GM12874 (cell line): ENCODE measurements around the gene WNK2.

Source experiments
- TF ChIP-seq, protein P1 (sequence below): IDR thresholded peaks from 2 replicates; pipeline ENCODE4 v1.5.1; 2011; ENCODE audit warnings: low read depth, mild to moderate bottlenecking, control low read depth, low read length, moderate library complexity; ENCODE audit not compliant: insufficient read depth

Gene WNK2

DNA sequence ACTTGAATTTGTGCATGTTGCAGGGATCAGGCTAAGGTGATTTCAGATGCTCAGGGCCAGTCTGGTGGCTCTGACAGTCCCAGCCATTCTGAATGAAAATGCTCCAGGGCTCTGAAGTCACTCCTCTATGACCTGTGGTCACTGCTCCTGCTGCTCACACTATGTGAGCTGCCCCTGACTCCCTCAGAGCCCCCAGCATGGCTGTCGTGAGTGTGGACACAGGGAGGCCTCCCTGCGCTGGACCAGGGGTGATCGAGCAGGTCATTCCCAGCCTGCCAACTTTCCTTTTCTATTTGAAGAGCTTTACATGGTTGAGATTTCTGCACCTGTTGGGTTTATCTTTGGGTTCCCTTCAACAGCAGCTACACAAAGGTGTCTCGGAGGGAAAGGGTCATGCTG is 74.5 kb downstream of the WNK2 start:
- TF ChIP-seq, protein P1, sequence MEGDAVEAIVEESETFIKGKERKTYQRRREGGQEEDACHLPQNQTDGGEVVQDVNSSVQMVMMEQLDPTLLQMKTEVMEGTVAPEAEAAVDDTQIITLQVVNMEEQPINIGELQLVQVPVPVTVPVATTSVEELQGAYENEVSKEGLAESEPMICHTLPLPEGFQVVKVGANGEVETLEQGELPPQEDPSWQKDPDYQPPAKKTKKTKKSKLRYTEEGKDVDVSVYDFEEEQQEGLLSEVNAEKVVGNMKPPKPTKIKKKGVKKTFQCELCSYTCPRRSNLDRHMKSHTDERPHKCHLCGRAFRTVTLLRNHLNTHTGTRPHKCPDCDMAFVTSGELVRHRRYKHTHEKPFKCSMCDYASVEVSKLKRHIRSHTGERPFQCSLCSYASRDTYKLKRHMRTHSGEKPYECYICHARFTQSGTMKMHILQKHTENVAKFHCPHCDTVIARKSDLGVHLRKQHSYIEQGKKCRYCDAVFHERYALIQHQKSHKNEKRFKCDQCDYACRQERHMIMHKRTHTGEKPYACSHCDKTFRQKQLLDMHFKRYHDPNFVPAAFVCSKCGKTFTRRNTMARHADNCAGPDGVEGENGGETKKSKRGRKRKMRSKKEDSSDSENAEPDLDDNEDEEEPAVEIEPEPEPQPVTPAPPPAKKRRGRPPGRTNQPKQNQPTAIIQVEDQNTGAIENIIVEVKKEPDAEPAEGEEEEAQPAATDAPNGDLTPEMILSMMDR: no peak

DNA sequence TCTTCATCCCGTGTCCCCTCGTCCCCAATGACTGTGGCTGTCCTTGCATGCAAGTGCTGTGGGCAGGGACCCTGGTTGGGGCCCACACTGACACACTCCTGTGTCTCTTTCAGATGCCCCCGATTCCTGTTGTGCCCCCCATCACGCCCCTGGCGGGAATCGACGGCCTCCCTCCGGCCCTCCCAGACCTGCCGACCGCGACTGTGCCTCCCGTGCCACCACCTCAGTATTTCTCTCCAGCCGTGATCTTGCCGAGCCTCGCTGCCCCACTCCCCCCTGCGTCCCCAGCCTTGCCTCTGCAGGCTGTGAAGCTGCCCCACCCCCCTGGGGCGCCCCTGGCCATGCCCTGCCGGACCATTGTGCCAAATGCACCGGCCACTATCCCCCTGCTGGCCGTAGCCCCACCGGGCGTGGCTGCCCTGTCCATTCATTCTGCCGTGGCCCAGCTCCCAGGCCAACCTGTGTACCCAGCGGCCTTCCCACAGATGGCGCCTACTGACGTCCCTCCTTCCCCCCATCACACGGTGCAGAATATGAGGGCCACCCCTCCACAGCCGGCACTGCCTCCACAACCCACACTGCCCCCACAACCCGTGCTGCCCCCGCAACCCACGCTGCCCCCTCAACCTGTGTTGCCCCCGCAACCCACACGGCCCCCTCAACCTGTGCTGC is 75.0 kb downstream of the WNK2 start:
- TF ChIP-seq, protein P1: no peak

DNA sequence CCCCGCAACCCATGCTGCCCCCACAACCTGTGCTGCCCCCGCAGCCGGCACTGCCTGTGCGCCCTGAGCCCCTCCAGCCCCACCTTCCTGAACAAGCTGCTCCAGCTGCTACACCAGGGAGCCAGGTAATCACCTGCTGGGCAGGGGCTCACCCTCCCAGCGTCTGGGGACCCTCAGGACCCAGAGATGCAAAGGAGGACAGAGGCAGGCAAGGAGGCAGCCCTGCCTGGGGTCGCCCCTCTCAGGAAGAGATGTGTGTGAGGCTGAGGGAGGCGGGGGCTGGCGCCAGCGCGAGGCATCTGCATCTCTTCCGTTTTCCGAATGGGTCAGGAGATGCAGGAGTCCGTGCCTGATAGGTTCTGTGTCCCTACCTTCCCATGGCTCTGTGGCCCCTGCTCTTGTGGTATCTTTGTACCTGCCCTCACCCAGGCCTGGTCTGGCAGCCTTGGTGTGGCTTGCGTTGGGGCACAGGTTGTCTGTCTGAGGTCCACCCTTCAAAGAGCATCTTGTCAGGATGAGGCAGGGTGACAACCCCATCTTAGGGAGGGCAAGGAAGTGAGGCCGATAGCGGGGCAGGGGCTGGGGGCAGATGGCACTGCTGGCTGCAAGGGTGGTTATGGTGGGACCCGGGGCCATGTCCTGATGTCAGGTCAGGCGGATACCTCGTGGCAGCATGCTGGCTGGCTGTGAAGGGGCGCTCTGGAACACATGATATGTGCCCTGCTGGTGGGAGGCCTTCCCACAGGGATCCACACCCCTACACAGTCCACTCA is 75.7 kb downstream of the WNK2 start:
- TF ChIP-seq, protein P1: no peak

DNA sequence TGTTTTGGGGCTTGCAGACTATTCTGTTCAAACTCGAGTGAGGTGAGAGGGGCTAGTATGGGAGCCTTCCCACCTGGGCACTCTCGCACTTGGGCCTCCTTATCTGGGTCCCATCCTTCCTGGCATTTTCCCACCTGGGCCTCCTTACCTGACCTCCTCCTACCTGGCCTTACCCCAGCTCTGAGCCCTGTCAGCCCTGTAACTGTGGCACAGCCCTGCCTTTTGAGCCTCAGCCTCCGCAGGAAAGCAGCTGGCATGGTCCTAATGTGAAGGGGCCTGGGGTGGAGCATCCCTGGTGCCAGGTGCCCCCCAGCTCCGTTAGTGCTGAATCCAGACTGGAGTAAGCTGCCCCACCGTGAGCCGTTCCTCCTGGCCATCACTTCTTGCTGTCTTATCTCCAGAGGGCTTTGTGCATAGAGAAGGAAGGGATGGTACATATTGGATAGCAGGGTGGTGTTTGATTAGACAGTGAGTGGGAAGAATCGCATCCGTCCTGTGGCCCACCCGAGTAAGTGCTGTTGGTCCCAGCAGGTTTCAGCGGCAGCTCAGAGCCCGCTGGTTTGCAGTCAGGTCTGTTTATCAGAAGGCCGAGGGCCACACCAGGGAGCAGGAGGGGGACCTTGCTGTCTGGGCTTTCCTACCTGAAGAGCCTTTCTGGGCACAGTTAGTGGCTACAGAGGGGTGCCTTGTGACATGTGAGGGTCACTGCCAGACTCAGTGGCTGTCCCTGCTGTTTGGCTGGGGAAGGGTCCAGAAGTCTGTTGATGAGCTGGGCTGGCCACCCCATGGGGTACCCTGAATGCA is 76.5 kb downstream of the WNK2 start:
- TF ChIP-seq, protein P1: no peak

DNA sequence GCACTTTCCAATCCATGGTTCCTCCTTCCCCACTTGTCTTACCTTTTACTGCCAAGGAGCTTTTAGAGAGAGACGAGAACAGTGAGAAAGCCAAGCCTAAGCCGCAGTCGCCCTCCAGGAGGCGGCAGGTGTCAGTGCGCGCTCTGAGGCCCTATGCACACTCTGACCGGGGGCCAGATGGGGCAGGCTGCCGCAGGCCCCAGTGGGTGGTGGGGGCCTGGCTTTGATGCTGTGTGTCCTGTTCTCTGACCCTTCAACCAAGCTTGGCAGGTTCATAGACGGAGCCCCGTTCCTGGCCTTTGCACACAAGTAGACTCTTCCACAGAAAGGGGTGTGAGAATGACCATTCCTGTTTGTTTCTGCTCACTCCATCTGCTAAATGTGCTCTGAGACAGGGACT is 77.3 kb downstream of the WNK2 start:
- TF ChIP-seq, protein P1: no peak

DNA sequence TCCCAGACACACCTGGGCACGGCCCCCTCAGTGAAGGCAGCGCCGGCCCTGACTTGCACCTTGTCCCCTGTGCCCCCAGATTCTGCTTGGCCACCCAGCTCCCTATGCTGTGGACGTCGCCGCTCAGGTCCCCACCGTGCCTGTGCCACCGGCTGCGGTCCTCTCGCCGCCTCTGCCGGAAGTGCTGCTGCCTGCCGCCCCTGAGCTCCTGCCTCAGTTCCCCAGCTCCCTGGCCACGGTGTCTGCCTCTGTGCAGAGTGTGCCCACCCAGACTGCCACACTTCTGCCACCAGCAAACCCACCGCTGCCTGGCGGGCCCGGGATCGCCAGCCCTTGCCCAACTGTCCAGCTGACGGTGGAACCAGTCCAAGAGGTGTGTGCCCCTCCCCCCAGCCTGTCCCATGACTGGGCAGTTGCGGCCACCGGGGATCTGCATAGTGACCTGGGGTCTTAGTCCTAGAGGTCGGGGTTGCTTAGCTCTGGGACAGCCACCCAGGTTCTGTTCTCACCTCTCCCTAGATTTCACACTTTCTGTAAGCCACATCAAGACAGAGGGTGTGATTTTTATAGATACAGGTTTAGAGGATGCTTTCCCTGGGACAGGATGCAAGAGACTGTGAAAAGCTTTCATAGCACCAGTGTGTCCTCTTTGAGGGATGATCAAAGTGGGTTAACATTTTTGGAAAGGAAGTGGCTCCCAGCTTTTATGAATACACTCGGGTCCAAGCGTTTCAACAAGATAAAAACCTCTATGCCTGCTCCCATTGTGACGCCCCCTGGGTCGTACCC is 78.0 kb downstream of the WNK2 start:
- TF ChIP-seq, protein P1: no peak
